IMR-90 (cell line): ENCODE results near the gene TDRD6. TPM values are rescaled to one million over a fixed set of nuclear protein-coding genes. Genes with fewer than 3 reads are reported as not detected.

ENCODE experiments used
- ATAC-seq: fragments of 200-7000 bp; cut with Tn5 transposase; 2 replicates; pipeline ENCODE4 v1.9.1; 2020; ENCODE audit warnings: low read depth, mild to moderate bottlenecking, moderate library complexity
- BruUV-seq: library from RNA; stranded (reverse); fragments of 400-500 nt; replicated peaks from 2 replicates; lab custom pipeline; 2021; lab: Mats Ljungman, UMichigan
- CTCF ChIA-PET: fragments of 300-600 bp; formaldehyde crosslinking; extraction: SDS; loops from one replicate; lab custom pipeline; 2021; ENCODE audit warnings: antibody characterized with exemption; lab: Yijun Ruan, JAX
- POLR2A ChIA-PET: fragments of 300-600 bp; sonication (Branson Sonifier 250); formaldehyde crosslinking; loops from one replicate; lab custom pipeline; 2022; ENCODE audit warnings: antibody characterized with exemption; ENCODE audit not compliant: unreplicated experiment; lab: Charles Lee
- DNase-seq: peaks from one replicate; pipeline ENCODE4 v3.0.0; 2013
- H2AFZ ChIP-seq: replicated peaks from 2 replicates; pipeline ENCODE3; 2013; ENCODE audit warnings: low read length, mild to moderate bottlenecking; ENCODE audit not compliant: poor library complexity
- H2AK5ac ChIP-seq: 2 replicates; pipeline ENCODE4 v1.6.1; 2013; ENCODE audit warnings: low read depth, low read length, inconsistent platforms
- H2AK9ac ChIP-seq: replicated peaks from 2 replicates; pipeline ENCODE3; 2013; ENCODE audit warnings: mild to moderate bottlenecking, low read depth, low read length, moderate library complexity; ENCODE audit not compliant: poor library complexity
- H2BK120ac ChIP-seq: 2 replicates; pipeline ENCODE4 v1.6.1; 2013; ENCODE audit warnings: low read depth, low read length, inconsistent platforms
- H2BK15ac ChIP-seq: 3 replicates; pipeline ENCODE4 v1.6.1; 2013; ENCODE audit warnings: low read depth, low read length, inconsistent platforms
- H2BK20ac ChIP-seq: 2 replicates; pipeline ENCODE4 v1.6.1; 2013; ENCODE audit warnings: low read depth, mild to moderate bottlenecking, inconsistent platforms, low read length, moderate library complexity
- H2BK5ac ChIP-seq: 2 replicates; pipeline ENCODE4 v1.6.1; 2013; ENCODE audit warnings: mild to moderate bottlenecking, low read depth, low read length, inconsistent platforms; ENCODE audit not compliant: poor library complexity, severe bottlenecking
- H3K14ac ChIP-seq: replicated peaks from 2 replicates; pipeline ENCODE4 v1.6.1; 2013; ENCODE audit warnings: low read depth, low read length, inconsistent platforms
- H3K18ac ChIP-seq: 2 replicates; pipeline ENCODE4 v1.6.1; 2013; ENCODE audit warnings: low read depth, low read length, control low read depth
- H3K23ac ChIP-seq: 2 replicates; pipeline ENCODE4 v1.6.1; 2013; ENCODE audit warnings: low read depth, low read length, inconsistent platforms
- H3K27ac ChIP-seq: 2 replicates; pipeline ENCODE4 v1.5.1; 2013; ENCODE audit warnings: mild to moderate bottlenecking, control low read depth, low read length; ENCODE audit not compliant: insufficient read depth
- H3K27me3 ChIP-seq: 2 replicates; pipeline ENCODE4 v1.6.1; 2013; ENCODE audit warnings: low read length; ENCODE audit not compliant: control insufficient read depth, insufficient read depth
- H3K36me3 ChIP-seq: 2 replicates; pipeline ENCODE4 v1.6.1; 2013; ENCODE audit warnings: low read length, mixed read lengths; ENCODE audit not compliant: control insufficient read depth, insufficient read depth
- H3K4ac ChIP-seq: 2 replicates; pipeline ENCODE4 v1.6.1; 2013; ENCODE audit warnings: low read depth, low read length, inconsistent platforms
- H3K4me1 ChIP-seq: 2 replicates; pipeline ENCODE4 v1.6.1; 2013; ENCODE audit warnings: low read length, mixed read lengths; ENCODE audit not compliant: control insufficient read depth, insufficient read depth
- H3K4me2 ChIP-seq: 2 replicates; pipeline ENCODE4 v1.6.1; 2013; ENCODE audit warnings: low read depth, mild to moderate bottlenecking, control low read depth, low read length, moderate library complexity
- H3K4me3 ChIP-seq: 2 replicates; pipeline ENCODE4 v1.5.1; 2013; ENCODE audit warnings: low read depth, mild to moderate bottlenecking, control low read depth, low read length, moderate library complexity; ENCODE audit not compliant: insufficient read depth
- H3K56ac ChIP-seq: 2 replicates; pipeline ENCODE4 v1.6.1; 2013; ENCODE audit warnings: low read length, inconsistent platforms; ENCODE audit not compliant: insufficient read depth; ENCODE audit errors: extremely low read depth
- H3K79me1 ChIP-seq, 2 experiments: 2 replicates each; pipeline ENCODE4 v1.6.1; 2013; ENCODE audit warnings: low read length in 2 of 2, inconsistent platforms in 1 of 2, low read depth in 1 of 2
- H3K9ac ChIP-seq: 2 replicates; pipeline ENCODE4 v1.6.1; 2013; ENCODE audit warnings: low read depth, low read length, control low read depth
- H3K9me1 ChIP-seq: 2 replicates; pipeline ENCODE4 v1.6.1; 2013; ENCODE audit warnings: low read length, inconsistent platforms; ENCODE audit not compliant: insufficient read depth
- H3K9me3 ChIP-seq: 2 replicates; pipeline ENCODE4 v1.6.1; 2013; ENCODE audit warnings: low read length; ENCODE audit not compliant: control insufficient read depth, insufficient read depth
- H4K20me1 ChIP-seq: 2 replicates; pipeline ENCODE4 v1.6.1; 2013; ENCODE audit warnings: low read length, inconsistent platforms; ENCODE audit not compliant: insufficient read depth
- H4K5ac ChIP-seq: 2 replicates; pipeline ENCODE4 v1.6.1; 2013; ENCODE audit warnings: mild to moderate bottlenecking, low read depth, low read length, control low read depth
- H4K8ac ChIP-seq, 2 experiments: 2 replicates each; pipeline ENCODE4 v1.6.1; 2013; ENCODE audit warnings: low read depth in 2 of 2, low read length in 2 of 2, control low read depth in 1 of 2, inconsistent platforms in 1 of 2
- H4K91ac ChIP-seq: 2 replicates; pipeline ENCODE4 v1.6.1; 2013; ENCODE audit warnings: low read depth, low read length, inconsistent platforms; ENCODE audit not compliant: insufficient read depth
- BHLHE40 ChIP-seq: fragments of 150-350 bp; IDR thresholded peaks from 2 replicates; pipeline ENCODE4 v1.6.1; 2016; ENCODE audit warnings: mild to moderate bottlenecking, low read depth, low read length
- CEBPB ChIP-seq: IDR thresholded peaks from 2 replicates; pipeline ENCODE4 v1.6.1; 2012; ENCODE audit warnings: low read depth, low read length, improper control_type of control experiment
- CHD1 ChIP-seq: IDR thresholded peaks from 2 replicates; pipeline ENCODE4 v1.6.1; 2012; ENCODE audit warnings: low read depth, low read length, improper control_type of control experiment
- CTCF ChIP-seq: conservative IDR thresholded peaks from 2 replicates; pipeline ENCODE4 v1.5.1; 2012; ENCODE audit warnings: mild to moderate bottlenecking, low read depth, low read length, improper control_type of control experiment
- ELK1 ChIP-seq: fragments of 150-350 bp; IDR thresholded peaks from 2 replicates; pipeline ENCODE4 v1.6.1; 2016; ENCODE audit warnings: low read depth, mild to moderate bottlenecking, low read length, moderate library complexity, borderline replicate concordance
- FOS ChIP-seq: fragments of 150-350 bp; IDR thresholded peaks from 2 replicates; pipeline ENCODE4 v1.6.1; 2016; ENCODE audit warnings: low read depth, low read length
- MAFK ChIP-seq: IDR thresholded peaks from 2 replicates; pipeline ENCODE4 v1.6.1; 2012; ENCODE audit warnings: low read depth, low read length, improper control_type of control experiment
- MAZ ChIP-seq: IDR thresholded peaks from 2 replicates; pipeline ENCODE4 v1.6.1; 2012; ENCODE audit warnings: low read depth, mild to moderate bottlenecking, low read length, improper control_type of control experiment, moderate library complexity, borderline replicate concordance
- MXI1 ChIP-seq: IDR thresholded peaks from 2 replicates; pipeline ENCODE4 v1.6.1; 2012; ENCODE audit warnings: low read depth, mild to moderate bottlenecking, low read length, moderate library complexity, borderline replicate concordance
- NFE2L2 ChIP-seq: fragments of 150-350 bp; IDR thresholded peaks from 2 replicates; pipeline ENCODE4 v1.6.1; 2016; ENCODE audit warnings: low read depth, mild to moderate bottlenecking, low read length
- POLR2A ChIP-seq: IDR thresholded peaks from 2 replicates; pipeline ENCODE4 v1.6.1; 2012; ENCODE audit warnings: mild to moderate bottlenecking, low read depth, low read length
- RAD21 ChIP-seq: IDR thresholded peaks from 2 replicates; pipeline ENCODE4 v1.6.1; 2012; ENCODE audit warnings: low read length, improper control_type of control experiment
- RCOR1 ChIP-seq: IDR thresholded peaks from 2 replicates; pipeline ENCODE4 v1.6.1; 2012; ENCODE audit warnings: mild to moderate bottlenecking, low read length, improper control_type of control experiment; ENCODE audit not compliant: insufficient replicate concordance
- RFX5 ChIP-seq: IDR thresholded peaks from 2 replicates; pipeline ENCODE4 v1.8.0; 2012; ENCODE audit warnings: low read depth, mild to moderate bottlenecking, low read length, moderate library complexity
- SMC3 ChIP-seq: fragments of 150-350 bp; IDR thresholded peaks from 2 replicates; pipeline ENCODE4 v1.6.1; 2016; ENCODE audit warnings: low read depth, mild to moderate bottlenecking, antibody characterized with exemption, low read length, moderate library complexity
- USF2 ChIP-seq: fragments of 150-350 bp; IDR thresholded peaks from 2 replicates; pipeline ENCODE4 v1.6.1; 2017; ENCODE audit warnings: mild to moderate bottlenecking, antibody characterized with exemption, low read length, low read depth
- WGBS, 2 experiments: methylation state at CpG; one replicate each; pipeline versions ENCODE4 v1.1.5 to v1.1.7; 2013; ENCODE audit warnings: missing lambda C conversion rate in 2 of 2; ENCODE audit not compliant: insufficient read length in 1 of 2; ENCODE audit errors: extremely low coverage in 2 of 2; 5-methylcytosine and 5-hydroxymethylcytosine counted together
- dilution Hi-C: fragments of 300-500 bp; cut with HindIII; formaldehyde crosslinking; loops from one replicate; pipeline ENCODE4 v1.14.3; 2018; ENCODE audit warnings: low sequenced_read_pairs; ENCODE audit not compliant: unreplicated experiment
- in situ Hi-C: fragments of 300-500 bp; cut with MboI; formaldehyde crosslinking; loops from 3 replicates; pipeline ENCODE4 v1.14.3; 2019; ENCODE audit warnings: low sequenced_read_pairs, inconsistent platforms, mixed read lengths
- intact Hi-C: fragments of 100-400 bp; cut with micrococcal nuclease; formaldehyde crosslinking; loops from 2 replicates; pipeline ENCODE4 v1.10.0; 2022
- polyA plus RNA-seq, 3 experiments: library from polyadenylated mRNA; depleted of rRNA; stranded (reverse); fragments of >200 nt; gene quantifications; 2 replicates each; pipeline ENCODE4 v1.2.3, GENCODE V29; 2012; ENCODE audit warnings: low replicate concordance in 1 of 3
- total RNA-seq: library from RNA; depleted of rRNA; stranded (reverse); fragments of >200 nt; gene quantifications from 2 replicates; pipeline ENCODE4 v1.2.3, GENCODE V29; 2012

The TDRD6 gene
- total and polyA plus RNA-seq, 2 of the 4 experiments (the other 2 are of a cell fraction): not detected

- Histone ChIP-seq H3K4me3 (no peak overlapping the region), H3K4me2 (no peak overlapping the region), H3K14ac (no peak overlapping the region), H3K27ac (no peak overlapping the region), H2AK9ac (no peak overlapping the region), H2BK5ac (no peak overlapping the region), H2AFZ (no peak overlapping the region), H3K9me3 (no peaks in the 10 kb centered on the region), H3K9me1 (no peaks in the 10 kb centered on the region), H3K18ac (no peak overlapping the region), H3K23ac (no peak overlapping the region), H4K5ac (no peak overlapping the region), H3K27me3 (no peaks in the 10 kb centered on the region), H4K8ac (no peak overlapping the region), H3K36me3 (no peaks in the 10 kb centered on the region), H2BK20ac (no peak overlapping the region), H2AK5ac (no peak overlapping the region), H3K79me1 (no peaks in the 10 kb centered on the region), H3K4ac (no peak overlapping the region), H4K20me1 (no peaks in the 10 kb centered on the region), H2BK120ac (no peak overlapping the region), H2BK15ac (no peak overlapping the region), H3K56ac (no peak overlapping the region), H3K9ac (no peak overlapping the region), H4K91ac (no peak overlapping the region), H3K4me1 (no peaks in the 10 kb centered on the region)
- in situ Hi-C loops: no loop called here
- no TSS peak for BruUV-seq
- POLR2A ChIA-PET: no interaction called here
- intact Hi-C loops: no loop called here
- no CpG with 5 or more reads among the region's 1 CpG for WGBS, 2 experiments
- TF ChIP-seq ELK1: no peak
- TF ChIP-seq MXI1: no peak
- TF ChIP-seq CEBPB: no peak
- TF ChIP-seq POLR2A: no peak
- no peak for TF ChIP-seq CHD1
- TF ChIP-seq FOS: no peak
- no peak for TF ChIP-seq NFE2L2
- TF ChIP-seq MAFK: no peak
- no peak for TF ChIP-seq BHLHE40
- TF ChIP-seq MAZ: no peak
- no peak for TF ChIP-seq RAD21
- TF ChIP-seq SMC3: no peak
- no peak for TF ChIP-seq CTCF
- no peak for TF ChIP-seq RCOR1
- TF ChIP-seq RFX5: no peak
- no peak for TF ChIP-seq USF2
- CTCF ChIA-PET: no interaction called here
- ATAC-seq: no peak
- no peak for DNase-seq
- dilution Hi-C loops: no loop called here
Measured at GRCh38 chr6:46699970-46700369, 12.3 kb downstream of the TDRD6 start.
